Measurements from ENCODE around the gene ATP6V0D1.
"Not testable (repeated sequence)": the region's sequence is repeated elsewhere in the genome, so short reads cannot be mapped to it uniquely, and the experiment has no call there.

DNA sequence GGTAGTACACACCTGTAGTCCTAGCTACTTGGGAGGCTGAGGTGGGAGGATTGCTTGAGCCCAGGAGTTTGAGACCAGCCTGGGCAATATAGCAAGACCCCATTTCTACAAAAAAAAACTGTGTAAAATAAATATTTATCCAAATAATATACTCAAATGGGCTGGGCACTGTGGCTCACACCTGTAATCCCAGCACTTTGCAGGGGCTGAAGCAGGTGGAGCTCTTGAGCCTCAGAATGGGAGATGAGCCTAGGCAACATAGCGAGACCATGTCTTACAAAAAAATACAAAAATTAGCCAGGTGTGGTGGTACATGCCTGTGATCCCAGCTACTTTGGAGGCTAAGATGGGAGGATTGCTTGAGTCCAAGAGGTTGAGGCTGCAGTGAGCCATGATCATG is 32.9 kb upstream of the ATP6V0D1 start:
- not testable (repeated sequence) for TF ChIP-seq POLR2A (IDR thresholded peaks at IDR 0.05; ENCODE audit: low read depth)
- TF ChIP-seq, protein P1, sequence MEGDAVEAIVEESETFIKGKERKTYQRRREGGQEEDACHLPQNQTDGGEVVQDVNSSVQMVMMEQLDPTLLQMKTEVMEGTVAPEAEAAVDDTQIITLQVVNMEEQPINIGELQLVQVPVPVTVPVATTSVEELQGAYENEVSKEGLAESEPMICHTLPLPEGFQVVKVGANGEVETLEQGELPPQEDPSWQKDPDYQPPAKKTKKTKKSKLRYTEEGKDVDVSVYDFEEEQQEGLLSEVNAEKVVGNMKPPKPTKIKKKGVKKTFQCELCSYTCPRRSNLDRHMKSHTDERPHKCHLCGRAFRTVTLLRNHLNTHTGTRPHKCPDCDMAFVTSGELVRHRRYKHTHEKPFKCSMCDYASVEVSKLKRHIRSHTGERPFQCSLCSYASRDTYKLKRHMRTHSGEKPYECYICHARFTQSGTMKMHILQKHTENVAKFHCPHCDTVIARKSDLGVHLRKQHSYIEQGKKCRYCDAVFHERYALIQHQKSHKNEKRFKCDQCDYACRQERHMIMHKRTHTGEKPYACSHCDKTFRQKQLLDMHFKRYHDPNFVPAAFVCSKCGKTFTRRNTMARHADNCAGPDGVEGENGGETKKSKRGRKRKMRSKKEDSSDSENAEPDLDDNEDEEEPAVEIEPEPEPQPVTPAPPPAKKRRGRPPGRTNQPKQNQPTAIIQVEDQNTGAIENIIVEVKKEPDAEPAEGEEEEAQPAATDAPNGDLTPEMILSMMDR (IDR thresholded peaks at IDR 0.05) = not testable (repeated sequence)
